A549 treated with DMSO at 1 μM for 4 hours (cell line): ENCODE measurements around the gene SLAMF6. TPM values are rescaled to one million over a fixed set of nuclear protein-coding genes. Genes with fewer than 3 reads are reported as not detected.

Source experiments
- total RNA-seq: library from RNA; stranded (reverse); fragments of 200-300 nt; extraction: Qiagen RNA extraction; gene quantifications from 5 replicates; pipeline ENCODE4 v1.2.3, GENCODE V29; 2022; ENCODE audit warnings: low read depth

The SLAMF6 gene
- total RNA-seq = not detected in 5 replicates

DNA sequence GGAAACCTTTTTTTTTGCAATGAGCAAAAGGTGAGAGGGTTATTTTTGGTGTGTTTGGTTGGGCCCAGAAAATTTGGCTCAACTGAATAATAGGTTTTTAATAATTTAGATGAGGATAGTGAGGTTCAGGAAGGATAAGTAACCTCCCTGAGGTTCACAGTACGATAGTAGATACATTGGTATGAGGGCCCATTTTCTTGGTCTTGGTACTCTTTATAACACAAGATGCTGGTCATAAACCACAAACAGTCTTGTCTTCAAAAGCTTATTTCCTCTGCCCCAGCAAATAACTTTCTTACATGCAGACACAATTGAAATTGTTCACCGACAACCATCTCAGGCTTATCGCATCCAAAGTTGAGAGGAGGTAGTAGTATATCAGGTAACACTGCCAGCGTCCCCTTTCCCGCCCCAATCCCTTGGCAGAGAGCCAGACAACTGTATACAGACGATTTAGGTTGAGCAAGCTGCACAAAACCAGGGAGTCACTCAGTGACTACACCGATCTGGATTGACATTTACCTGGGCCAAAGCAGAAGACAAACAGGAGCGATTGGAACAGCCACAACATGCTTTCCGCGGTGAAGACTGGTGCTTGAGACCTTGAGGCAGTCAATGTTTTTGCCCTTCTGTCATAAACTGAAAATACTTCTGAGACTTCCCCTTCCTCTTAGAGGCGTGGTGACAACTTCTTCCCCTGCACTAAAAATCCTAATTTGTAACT lies at the start of gene SLAMF6:
TSS of gene SLAMF6 (minus strand) at position 634 of the 724 bp plus-strand sequence. CDS start at position 571, 63 bp downstream.

Other genes with a start within 250 kb of the SLAMF6 start
- 21.2 to 30.0 TPM (median 26.3 TPM) in 5 replicates for gene PEX19, start 238.1 kb downstream of the SLAMF6 start, total RNA-seq
- gene COPA, start 180.0 kb downstream of the SLAMF6 start, total RNA-seq = 83.1 to 98.1 TPM (median 87.3 TPM) in 5 replicates
- gene NCSTN, start 179.9 kb downstream of the SLAMF6 start, total RNA-seq = 43.5 to 48.5 TPM (median 46.6 TPM) in 5 replicates
- gene NHLH1, start 156.2 kb downstream of the SLAMF6 start, total RNA-seq = 0.33 to 0.71 TPM (median 0.38 TPM) in 5 replicates
- gene VANGL2, start 122.7 kb downstream of the SLAMF6 start, total RNA-seq = 0.84 to 1.3 TPM (median 1.2 TPM) in 5 replicates
- gene CD84, start 56.2 kb upstream of the SLAMF6 start, total RNA-seq = not detected in 5 replicates
- gene SLAMF1, start 123.8 kb upstream of the SLAMF6 start, total RNA-seq = not detected in 5 replicates
- not detected in 5 replicates for gene CD48, start 188.6 kb upstream of the SLAMF6 start, total RNA-seq
- gene SLAMF7, start 216.0 kb upstream of the SLAMF6 start, total RNA-seq = 1.6 to 4.0 TPM (median 2.6 TPM) in 5 replicates